ENCODE measurements around the gene SSBP3. TPM values are rescaled to one million over a fixed set of nuclear protein-coding genes. Genes with fewer than 3 reads are reported as not detected.

The SSBP3 gene
- total RNA-seq, 4 donors from 2014 or later: 32.0 to 70.2 (median 60.3) TPM

DNA sequence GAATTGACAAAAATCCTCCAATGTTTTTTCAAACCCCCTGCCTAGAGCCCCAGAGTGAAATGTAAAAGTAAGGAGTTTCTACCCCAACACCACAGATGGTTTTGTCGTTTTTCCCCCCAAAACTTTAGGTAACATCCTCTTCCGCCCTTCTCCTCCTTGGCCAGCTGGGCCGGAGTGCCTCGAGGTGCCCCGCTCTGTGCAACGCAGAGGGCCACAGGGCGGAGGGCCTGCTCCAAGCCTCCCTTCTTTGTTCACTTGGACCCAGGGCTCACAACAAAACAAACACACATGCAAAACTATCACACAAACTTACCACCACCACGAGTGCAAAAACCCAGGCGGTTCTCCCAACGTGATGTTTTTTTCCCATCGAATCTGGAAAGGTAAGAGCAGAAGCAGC is 1.9 kb downstream of the SSBP3 start:
- no peaks in the 10 kb centered on the region for H3K27me3 ChIP-seq
- H3K4me1 ChIP-seq: peaks cover 0 to 59% (median 32%) of the 10 kb centered on the region in 4 donors
- H3K4me3 ChIP-seq: peak overlapping the region; percentile 75 to 95 (median 82)
- TF ChIP-seq EP300 (IDR thresholded peaks at IDR 0.05) (no peak), POLR2A (IDR thresholded peaks at IDR 0.05) (no peak)
- TF ChIP-seq, protein P1, sequence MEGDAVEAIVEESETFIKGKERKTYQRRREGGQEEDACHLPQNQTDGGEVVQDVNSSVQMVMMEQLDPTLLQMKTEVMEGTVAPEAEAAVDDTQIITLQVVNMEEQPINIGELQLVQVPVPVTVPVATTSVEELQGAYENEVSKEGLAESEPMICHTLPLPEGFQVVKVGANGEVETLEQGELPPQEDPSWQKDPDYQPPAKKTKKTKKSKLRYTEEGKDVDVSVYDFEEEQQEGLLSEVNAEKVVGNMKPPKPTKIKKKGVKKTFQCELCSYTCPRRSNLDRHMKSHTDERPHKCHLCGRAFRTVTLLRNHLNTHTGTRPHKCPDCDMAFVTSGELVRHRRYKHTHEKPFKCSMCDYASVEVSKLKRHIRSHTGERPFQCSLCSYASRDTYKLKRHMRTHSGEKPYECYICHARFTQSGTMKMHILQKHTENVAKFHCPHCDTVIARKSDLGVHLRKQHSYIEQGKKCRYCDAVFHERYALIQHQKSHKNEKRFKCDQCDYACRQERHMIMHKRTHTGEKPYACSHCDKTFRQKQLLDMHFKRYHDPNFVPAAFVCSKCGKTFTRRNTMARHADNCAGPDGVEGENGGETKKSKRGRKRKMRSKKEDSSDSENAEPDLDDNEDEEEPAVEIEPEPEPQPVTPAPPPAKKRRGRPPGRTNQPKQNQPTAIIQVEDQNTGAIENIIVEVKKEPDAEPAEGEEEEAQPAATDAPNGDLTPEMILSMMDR (IDR thresholded peaks at IDR 0.05): no peak
- H3K27ac ChIP-seq: peak overlapping the region; percentile 4 to 95 (median 65)
- H3K9me3 ChIP-seq: no peaks in the 10 kb centered on the region
- no peak for DNase-seq (ENCODE audit: low spot score in 2 of 2)
- H3K36me3 ChIP-seq: peaks cover 0 to 38% (median 2%) of the 10 kb centered on the region in 3 donors
- WGBS, 2 donors: 57 to 62% methylated on average over 11 of the region's 11 CpGs

DNA sequence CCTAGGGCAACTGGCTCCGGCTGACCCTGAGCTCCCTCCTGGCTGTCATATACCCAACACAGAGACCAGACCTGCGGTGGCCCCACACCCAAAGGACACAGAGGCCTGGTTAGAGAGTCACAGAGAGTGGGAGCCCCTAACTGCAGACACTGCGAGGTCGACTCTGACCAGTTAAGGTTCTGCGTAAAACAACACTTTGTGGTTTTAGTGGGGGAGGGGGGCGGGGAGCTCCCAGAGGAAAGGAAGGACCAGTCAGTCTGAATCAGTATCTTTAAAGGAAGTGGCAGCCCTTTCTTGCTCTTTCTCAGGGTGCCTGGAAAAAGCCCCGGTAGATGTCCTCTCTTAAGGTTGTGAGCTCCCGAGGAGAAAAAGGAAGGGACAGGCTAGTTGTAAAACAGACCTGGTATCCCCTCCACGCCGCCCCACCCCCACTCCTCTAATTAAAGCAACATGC is 2.4 kb downstream of the SSBP3 start:
- no peak for DNase-seq (ENCODE audit: low spot score in 2 of 2)
- no peak for TF ChIP-seq POLR2A (IDR thresholded peaks at IDR 0.05)
- TF ChIP-seq, protein P1 (IDR thresholded peaks at IDR 0.05): no peak
- TF ChIP-seq EP300 (IDR thresholded peaks at IDR 0.05): no peak
- peak overlapping the region; percentile 4 to 95 (median 42) for H3K27ac ChIP-seq
- H3K9me3 ChIP-seq: no peaks in the 10 kb centered on the region
- 34 to 37% methylated on average over 10 of the region's 10 CpGs for WGBS, 2 donors
- no peaks in the 10 kb centered on the region for H3K27me3 ChIP-seq
- H3K4me1 ChIP-seq: peaks cover 0 to 56% (median 28%) of the 10 kb centered on the region in 4 donors
- peak overlapping the region; percentile 75 to 95 (median 82) for H3K4me3 ChIP-seq
- peaks cover 0 to 42% (median 5%) of the 10 kb centered on the region in 3 donors for H3K36me3 ChIP-seq

DNA sequence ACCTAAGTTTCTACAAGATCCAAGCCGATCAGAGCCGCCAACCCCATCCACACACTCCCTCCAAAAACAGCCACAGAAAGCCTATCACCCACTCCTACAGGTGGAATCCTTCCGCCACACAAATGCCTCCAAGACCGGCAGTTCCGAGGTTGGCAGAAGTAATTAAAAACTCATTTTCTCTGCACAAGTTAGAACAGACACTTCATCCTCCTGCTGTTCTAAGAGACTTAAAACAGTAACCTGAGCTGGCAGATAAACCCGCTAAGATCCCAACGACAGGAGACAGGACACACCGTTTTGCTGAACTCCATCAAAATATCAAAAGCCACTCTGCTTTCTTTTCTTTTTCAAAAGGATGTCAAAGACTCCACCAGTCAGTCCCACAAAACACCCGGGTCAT is 2.8 kb downstream of the SSBP3 start:
- no peaks in the 10 kb centered on the region for H3K9me3 ChIP-seq
- H3K27me3 ChIP-seq: no peaks in the 10 kb centered on the region
- peaks cover 0 to 46% (median 5%) of the 10 kb centered on the region in 3 donors for H3K36me3 ChIP-seq
- peaks cover 0 to 56% (median 24%) of the 10 kb centered on the region in 4 donors for H3K4me1 ChIP-seq
- DNase-seq (ENCODE audit: low spot score in 2 of 2): no peak
- 60 to 67% methylated on average over 9 of the region's 9 CpGs for WGBS, 2 donors
- H3K27ac ChIP-seq: peak overlapping the region in 3 of 4 donors; percentile 10 to 95 (median 36)
- H3K4me3 ChIP-seq: peak overlapping the region in 2 of 4 donors; percentile 78 to 86
- TF ChIP-seq POLR2A (IDR thresholded peaks at IDR 0.05) (no peak), EP300 (IDR thresholded peaks at IDR 0.05) (no peak)
- TF ChIP-seq, protein P1 (IDR thresholded peaks at IDR 0.05): no peak

DNA sequence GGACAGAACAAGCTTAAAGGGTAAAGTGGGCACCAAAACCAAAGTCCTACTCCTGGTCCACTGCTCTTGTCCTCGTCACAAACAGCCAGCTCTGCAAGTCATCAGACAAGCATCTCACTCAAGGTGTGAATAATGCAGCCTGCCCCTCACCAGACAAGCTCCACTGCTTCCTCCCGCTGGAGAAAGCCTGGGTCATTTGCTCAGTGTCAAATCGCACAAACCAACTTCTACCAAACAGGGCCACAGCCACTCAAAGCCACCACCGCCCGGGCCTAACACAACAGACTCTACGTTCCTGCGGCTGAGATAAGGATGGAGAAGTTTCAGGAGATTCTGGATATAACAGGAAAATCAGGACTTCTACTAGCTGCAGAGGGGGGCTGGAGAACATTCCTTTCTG is 3.3 kb downstream of the SSBP3 start:
- DNase-seq (ENCODE audit: low spot score in 2 of 2): no peak
- Histone ChIP-seq H3K27me3 (no peaks in the 10 kb centered on the region), H3K9me3 (no peaks in the 10 kb centered on the region), H3K36me3 (peaks cover 0 to 52% (median 5%) of the 10 kb centered on the region in 3 donors), H3K4me1 (peaks cover 0 to 56% (median 19%) of the 10 kb centered on the region in 4 donors), H3K4me3 (peak overlapping the region in 1 of 4 donors; percentile 86), H3K27ac (peak overlapping the region in 2 of 4 donors; percentile 24 to 95)
- TF ChIP-seq, protein P1 (IDR thresholded peaks at IDR 0.05): no peak
- TF ChIP-seq EP300 (IDR thresholded peaks at IDR 0.05): no peak
- TF ChIP-seq POLR2A (IDR thresholded peaks at IDR 0.05): no peak
- WGBS, 2 donors: 56 to 65% methylated on average over 7 of the region's 7 CpGs

DNA sequence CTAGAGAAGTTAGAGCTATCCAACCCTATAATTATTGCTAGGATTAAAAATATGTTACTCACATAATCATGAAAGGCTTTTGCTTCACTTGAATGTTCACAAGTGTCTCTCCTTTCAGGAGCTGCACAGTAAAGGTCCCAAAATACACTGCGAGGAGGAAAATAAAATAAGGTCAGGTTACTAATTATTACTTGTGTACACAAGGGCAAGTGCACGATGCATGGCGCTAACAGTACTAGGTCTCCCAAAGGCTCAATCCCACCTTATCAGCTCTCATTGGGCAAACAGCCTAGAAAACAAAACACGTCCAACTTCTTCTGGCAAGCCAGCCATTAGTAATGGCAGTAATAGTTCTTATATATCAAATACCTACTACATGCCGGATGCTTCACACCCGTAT is 4.4 kb downstream of the SSBP3 start:
- 80 to 84% methylated on average over 6 of the region's 6 CpGs for WGBS, 2 donors
- Histone ChIP-seq H3K27ac (no peak overlapping the region), H3K4me1 (peaks cover 0 to 64% (median 25%) of the 10 kb centered on the region in 4 donors), H3K4me3 (no peak overlapping the region), H3K27me3 (no peaks in the 10 kb centered on the region), H3K36me3 (peaks cover 0 to 61% (median 5%) of the 10 kb centered on the region in 3 donors), H3K9me3 (no peaks in the 10 kb centered on the region)
- no peak for DNase-seq (ENCODE audit: low spot score in 2 of 2)
- TF ChIP-seq POLR2A (IDR thresholded peaks at IDR 0.05) (no peak), EP300 (IDR thresholded peaks at IDR 0.05) (no peak)
- TF ChIP-seq, protein P1 (IDR thresholded peaks at IDR 0.05): no peak

All from tibial nerve (tissue), 4 donors.